Erythroblast (primary cell): ENCODE results near the gene SORT1.

Experiments used
- DNase-seq, 2 experiments: peaks; one replicate each; lab custom pipeline; 2025; lab: John Stamatoyannopoulos, UW
- GATA1 ChIP-seq: IDR thresholded peaks from 2 replicates; pipeline ENCODE4 v1.6.1; 2011; ENCODE audit warnings: low read depth, mild to moderate bottlenecking, control low read depth, low read length, moderate library complexity
- POLR2A ChIP-seq: IDR thresholded peaks from 2 replicates; pipeline ENCODE4 v1.6.1; 2011; ENCODE audit warnings: mild to moderate bottlenecking, low read length

SORT1 gene

DNA sequence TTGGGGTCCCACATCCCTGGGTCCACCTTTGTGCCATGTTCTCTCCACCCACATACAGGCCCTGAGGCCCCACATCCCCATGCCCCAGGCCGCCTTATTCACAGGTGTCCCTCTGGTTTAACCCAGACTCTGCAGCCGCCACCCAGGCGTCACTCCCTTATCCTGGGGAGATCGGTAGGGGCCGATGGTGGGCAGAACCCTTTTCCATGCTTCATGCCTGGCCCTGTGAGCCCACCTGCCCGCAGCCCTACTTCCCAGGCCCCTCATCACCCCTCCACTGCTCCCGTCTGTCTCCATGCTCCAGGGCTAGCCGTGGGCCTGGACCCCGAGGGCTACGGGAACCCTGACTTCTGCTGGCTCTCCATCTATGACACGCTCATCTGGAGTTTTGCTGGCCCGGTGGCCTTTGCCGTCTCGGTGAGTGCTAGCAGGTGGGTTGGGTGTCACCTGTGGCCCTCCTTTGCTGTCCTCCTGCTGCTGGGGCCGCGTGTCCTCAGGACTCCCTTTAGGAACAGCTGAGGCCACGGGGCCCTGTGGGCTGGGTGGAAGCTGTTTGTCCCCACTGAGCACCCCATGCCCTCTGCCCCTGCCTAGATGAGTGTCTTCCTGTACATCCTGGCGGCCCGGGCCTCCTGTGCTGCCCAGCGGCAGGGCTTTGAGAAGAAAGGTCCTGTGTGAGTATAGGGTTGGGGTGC is 126.9 kb downstream of the SORT1 start:
- TF ChIP-seq POLR2A = no peak
- TF ChIP-seq GATA1 = no peak

DNA sequence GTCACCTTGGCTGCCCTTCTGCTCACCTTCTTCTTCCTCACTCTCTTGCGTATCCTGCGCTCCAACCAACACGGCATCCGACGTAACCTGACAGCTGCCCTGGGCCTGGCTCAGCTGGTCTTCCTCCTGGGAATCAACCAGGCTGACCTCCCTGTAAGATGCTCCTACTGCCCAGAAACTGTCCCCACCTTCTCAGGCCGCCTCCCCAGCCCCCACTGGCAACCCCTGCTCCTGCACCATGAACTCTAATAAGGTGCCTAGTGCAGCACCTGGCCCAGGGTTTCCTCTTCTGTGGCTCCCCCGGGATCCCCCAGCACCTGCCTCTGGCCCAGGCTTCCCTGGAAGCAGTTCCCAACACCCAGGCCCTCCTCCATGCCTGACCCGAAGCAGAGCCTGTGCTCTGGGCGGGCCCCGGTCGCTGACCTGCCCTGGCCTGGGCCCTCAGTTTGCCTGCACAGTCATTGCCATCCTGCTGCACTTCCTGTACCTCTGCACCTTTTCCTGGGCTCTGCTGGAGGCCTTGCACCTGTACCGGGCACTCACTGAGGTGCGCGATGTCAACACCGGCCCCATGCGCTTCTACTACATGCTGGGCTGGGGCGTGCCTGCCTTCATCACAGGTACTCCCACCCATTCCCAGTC is 127.6 kb downstream of the SORT1 start:
- TF ChIP-seq POLR2A (no peak), GATA1 (no peak)
- no peak for DNase-seq

More for the DNA sequence above, 126.9 kb downstream of the SORT1 start:
- DNase-seq = no peak

DNA sequence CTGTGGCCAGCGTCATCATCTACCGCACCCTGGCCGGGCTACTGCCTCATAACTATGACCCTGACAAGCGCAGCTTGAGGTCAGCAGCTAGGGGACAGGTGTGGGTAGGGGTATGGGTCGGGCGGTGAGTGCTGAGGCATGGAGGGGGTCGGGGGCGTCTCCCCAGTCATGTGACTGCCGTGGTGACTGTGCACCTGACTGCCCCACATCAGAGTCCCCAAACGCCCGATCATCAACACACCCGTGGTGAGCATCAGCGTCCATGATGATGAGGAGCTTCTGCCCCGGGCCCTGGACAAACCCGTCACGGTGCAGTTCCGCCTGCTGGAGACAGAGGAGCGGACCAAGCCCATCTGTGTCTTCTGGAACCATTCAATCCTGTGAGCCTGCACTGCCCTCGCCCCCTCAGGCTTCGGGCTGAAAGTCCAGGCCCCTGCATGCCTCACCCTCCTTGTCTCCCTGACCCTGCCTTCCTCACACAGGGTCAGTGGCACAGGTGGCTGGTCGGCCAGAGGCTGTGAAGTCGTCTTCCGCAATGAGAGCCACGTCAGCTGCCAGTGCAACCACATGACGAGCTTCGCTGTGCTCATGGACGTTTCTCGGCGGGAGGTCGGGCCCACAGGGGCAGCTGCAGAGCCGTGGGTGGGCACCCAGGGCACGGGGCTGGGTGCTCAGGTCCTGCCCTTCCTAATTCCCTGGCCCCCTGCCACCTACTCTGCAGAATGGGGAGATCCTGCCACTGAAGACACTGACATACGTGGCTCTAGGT is 128.3 kb downstream of the SORT1 start:
- no peak for DNase-seq
- TF ChIP-seq POLR2A = no peak
- no peak for TF ChIP-seq GATA1

DNA sequence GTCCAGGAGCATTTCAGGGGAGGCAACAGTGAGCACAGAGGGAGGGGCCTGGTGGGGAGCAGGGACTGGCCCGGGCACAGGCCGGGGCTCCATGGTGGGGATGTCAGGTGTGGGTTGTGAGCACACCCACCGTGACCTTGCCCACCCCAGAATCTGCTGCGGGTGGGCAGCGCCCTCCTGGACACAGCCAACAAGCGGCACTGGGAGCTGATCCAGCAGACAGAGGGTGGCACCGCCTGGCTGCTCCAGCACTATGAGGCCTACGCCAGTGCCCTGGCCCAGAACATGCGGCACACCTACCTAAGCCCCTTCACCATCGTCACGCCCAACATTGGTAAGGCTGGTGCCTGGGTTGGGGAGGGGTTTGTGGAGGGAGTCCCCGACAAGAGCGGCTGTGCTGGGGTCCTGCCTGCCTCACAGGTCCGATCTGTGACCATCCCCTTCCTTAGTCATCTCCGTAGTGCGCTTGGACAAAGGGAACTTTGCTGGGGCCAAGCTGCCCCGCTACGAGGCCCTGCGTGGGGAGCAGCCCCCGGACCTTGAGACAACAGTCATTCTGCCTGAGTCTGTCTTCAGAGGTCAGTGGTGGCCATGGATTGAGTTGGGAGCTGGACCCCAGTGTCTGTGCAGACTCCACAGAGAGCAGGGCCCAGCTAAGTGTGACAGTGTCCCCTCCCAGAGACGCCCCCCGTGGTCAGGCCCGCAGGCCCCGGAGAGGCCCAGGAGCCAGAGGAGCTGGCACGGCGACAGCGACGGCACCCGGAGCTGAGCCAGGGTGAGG is 129.1 kb downstream of the SORT1 start:
- DNase-seq = no peak
- TF ChIP-seq GATA1 (no peak), POLR2A (no peak)

DNA sequence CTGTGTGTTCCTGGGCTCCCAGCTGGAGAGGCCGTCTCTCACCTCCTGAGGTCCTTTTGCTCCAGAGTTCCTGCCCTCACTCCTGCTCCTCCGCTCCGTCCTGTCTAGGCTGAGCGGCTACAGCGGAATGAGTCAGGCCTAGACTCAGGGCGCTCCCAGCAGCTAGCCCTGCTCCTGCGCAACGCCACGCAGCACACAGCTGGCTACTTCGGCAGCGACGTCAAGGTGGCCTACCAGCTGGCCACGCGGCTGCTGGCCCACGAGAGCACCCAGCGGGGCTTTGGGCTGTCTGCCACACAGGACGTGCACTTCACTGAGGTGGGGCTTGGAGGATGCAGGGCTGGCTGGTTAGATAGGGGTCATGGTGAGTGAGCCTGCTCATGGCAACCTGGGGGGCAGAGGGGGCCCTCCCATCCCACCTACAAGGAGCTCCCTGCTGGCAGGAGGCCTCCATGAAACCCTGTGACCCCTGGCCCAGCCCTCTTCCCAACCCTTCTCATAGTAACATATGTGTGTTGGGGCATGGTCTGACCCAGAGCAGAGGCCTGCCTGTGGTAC is 129.9 kb downstream of the SORT1 start:
- no peak for TF ChIP-seq GATA1
- no peak for TF ChIP-seq POLR2A
- DNase-seq = no peak

DNA sequence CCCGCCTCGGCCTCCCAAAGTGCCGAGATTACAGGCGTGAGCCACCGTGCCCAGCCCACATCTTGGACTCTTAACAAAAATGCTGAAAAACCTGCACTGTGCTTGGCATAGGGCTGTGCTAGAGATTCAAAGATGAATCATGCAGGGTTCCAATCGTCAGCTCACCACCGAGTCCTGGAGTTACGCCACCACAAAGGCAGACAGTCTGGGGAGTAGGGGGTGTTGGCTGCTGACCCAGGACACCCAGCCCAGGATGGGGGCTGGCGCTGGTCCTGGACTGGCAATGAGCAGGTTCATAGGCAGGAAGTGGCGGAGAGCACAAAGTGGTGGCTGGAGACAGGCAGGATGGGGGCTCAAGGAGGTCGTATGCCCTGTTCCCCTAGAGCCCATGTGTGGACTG is 130.8 kb downstream of the SORT1 start:
- no peak for DNase-seq
- TF ChIP-seq POLR2A = no peak
- no peak for TF ChIP-seq GATA1

DNA sequence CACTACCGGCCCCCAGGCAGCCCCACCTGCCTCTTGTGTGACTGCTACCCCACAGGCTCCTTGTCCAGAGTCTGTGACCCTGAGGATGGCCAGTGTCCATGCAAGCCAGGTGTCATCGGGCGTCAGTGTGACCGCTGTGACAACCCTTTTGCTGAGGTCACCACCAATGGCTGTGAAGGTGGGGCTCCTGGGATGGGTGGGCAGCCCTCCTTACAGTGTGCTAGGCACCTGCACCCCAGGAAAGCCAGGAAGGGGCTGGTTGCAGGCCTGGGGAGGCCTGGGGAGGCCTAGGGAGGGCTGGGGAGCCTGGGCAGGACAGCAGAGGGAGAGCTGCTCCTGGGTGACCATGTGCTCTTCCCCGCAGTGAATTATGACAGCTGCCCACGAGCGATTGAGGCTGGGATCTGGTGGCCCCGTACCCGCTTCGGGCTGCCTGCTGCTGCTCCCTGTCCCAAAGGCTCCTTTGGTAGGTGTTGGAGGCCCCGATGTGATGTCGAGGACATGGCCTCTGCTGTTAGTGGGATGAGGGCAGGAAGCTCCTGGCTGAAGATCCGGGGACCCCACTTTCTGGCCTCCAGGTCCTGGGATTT is 131.9 kb downstream of the SORT1 start:
- DNase-seq = no peak
- TF ChIP-seq POLR2A (no peak), GATA1 (no peak)

DNA sequence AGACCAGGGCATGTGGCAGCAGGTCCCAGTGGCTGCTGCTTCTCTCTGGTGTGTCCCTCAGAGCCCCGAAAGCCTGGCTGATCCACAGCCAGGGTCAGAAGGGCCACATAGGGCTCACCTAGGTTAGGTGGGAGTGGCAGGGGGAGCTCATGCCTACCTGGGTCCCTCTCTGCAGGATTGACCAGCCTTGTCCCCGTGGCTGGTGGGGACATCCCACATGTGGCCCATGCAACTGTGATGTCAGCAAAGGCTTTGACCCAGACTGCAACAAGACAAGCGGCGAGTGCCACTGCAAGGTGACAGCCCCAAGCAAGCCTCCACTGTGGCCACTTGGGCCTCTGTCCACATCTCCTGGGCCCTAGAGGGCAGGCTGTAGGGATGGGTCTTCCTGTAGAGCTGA is 132.7 kb downstream of the SORT1 start:
- DNase-seq = no peak

DNA sequence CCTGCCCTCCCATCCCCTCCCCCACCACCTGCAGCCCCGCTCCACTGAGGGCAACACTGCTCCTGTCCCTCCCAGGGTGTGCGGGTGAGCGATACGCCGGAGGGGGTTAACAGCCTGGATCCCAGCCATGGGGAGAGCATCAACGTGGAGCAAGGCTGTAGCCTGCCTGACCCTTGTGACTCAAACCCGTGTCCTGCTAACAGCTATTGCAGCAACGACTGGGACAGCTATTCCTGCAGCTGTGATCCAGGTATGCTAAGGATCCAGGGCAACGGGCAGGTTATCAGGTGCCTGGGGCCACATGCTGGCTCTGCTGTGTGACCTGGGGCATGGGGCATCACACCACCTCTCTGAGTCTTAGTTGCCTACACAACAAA is 133.4 kb downstream of the SORT1 start:
- DNase-seq = no peak
- TF ChIP-seq POLR2A = no peak
- no peak for TF ChIP-seq GATA1

More for the DNA sequence above, 132.7 kb downstream of the SORT1 start:
- TF ChIP-seq POLR2A (no peak), GATA1 (no peak)

DNA sequence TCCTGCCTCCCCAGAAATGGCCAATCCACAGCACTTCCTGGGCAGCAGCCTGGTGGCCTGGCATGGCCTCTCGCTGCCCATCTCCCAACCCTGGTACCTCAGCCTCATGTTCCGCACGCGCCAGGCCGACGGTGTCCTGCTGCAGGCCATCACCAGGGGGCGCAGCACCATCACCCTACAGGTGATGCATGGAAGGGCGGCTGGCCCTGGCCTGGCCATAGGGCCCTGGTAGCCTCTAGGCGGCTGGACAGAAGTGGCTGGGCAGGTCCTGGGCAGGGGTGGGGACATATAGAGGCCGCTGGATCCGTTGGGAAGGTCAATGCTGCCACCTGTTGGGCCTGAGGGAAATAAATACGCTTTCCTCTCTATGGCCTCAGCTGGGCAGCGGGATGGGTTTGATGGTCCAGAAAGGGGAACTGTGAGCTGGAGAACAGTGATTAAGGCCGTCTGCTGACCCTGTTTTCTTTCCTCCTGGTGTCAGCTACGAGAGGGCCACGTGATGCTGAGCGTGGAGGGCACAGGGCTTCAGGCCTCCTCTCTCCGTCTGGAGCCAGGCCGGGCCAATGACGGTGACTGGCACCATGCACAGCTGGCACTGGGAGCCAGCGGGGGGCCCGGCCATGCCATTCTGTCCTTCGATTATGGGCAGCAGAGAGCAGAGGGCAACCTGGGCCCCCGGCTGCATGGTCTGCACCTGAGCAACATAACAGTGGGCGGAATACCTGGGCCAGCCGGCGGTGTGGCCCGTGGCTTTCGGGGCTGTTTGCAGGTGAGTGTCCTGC is 133.9 kb downstream of the SORT1 start:
- TF ChIP-seq POLR2A (no peak), GATA1 (no peak)

DNA sequence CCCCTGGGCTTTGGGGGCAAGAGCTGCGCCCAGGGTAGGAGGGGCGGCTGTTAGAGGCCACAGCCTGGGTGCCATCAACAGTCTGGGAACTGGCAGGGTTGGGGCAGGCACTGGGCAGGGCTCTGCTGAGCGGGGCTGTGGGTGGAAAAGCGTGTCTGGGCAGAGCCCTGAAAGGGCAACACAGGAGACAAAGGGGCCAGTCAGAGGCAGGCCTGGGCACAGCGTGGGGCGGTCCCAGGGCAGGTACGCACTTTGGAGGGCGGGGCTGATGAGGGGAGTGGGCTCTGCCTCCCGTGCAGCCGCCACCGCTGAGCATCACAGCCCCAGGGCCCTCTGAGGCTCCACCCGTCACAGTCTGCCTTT is 134.5 kb downstream of the SORT1 start:
- no peak for DNase-seq
- no peak for TF ChIP-seq GATA1
- TF ChIP-seq POLR2A = no peak

More for the DNA sequence above, 133.9 kb downstream of the SORT1 start:
- DNase-seq = peak; percentile 84 to 89

DNA sequence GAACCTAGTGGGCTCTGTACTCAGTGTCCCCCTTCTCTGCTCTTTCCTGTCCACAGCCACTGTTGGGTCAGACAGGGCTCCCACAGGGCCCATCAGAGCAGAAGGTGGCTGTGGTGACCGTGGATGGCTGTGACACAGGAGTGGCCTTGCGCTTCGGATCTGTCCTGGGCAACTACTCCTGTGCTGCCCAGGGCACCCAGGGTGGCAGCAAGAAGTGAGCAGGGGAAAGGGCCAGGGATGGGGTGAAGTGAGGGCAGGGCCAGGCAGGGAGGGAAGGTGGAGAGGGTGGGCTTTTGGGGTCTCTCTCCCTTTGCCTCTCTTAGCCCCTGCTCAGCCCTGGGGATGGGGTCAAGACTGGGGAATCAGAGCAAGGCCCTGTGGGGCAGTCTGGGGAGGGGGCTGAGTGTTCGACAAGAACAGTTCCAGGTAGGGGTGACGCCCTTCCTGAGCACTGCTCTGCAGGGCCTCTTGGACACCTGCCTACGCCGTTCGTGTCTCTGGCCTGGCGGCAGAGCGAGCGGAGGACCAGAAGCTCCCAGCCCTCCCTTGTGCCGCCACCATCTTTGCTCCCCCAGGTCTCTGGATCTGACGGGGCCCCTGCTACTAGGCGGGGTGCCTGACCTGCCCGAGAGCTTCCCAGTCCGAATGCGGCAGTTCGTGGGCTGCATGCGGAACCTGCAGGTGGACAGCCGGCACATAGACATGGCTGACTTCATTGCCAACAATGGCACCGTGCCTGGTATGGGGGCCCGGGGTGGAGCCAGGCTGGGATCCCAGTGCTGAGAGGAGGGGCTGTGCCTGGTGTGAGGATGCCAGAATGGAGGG is 135.3 kb downstream of the SORT1 start:
- TF ChIP-seq POLR2A (no peak), GATA1 (no peak)
- no peak for DNase-seq
